HEK293T (cell line): ENCODE results near the gene DEFB124.

Experiments used
- BHLHE40 ChIP-seq: fragments of 450-650 bp; IDR thresholded peaks from 2 replicates; pipeline ENCODE4 v1.6.1; 2016; ENCODE audit warnings: mild to moderate bottlenecking, moderate library complexity, borderline replicate concordance
- CTBP1 ChIP-seq: fragments of 450-650 bp; IDR thresholded peaks from 2 replicates; pipeline ENCODE4 v1.6.1; 2016; ENCODE audit warnings: borderline replicate concordance
- ELF4 ChIP-seq: fragments of 450-650 bp; IDR thresholded peaks from 2 replicates; pipeline ENCODE4 v1.6.1; 2017; ENCODE audit warnings: antibody characterized with exemption
- FOXA1 ChIP-seq: fragments of 450-650 bp; IDR thresholded peaks from 2 replicates; pipeline ENCODE4 v1.6.1; 2016; ENCODE audit warnings: mild to moderate bottlenecking
- FOXK2 ChIP-seq: fragments of 450-650 bp; IDR thresholded peaks from 2 replicates; pipeline ENCODE4 v1.6.1; 2016; ENCODE audit warnings: mild to moderate bottlenecking
- FOXM1 ChIP-seq: fragments of 450-650 bp; IDR thresholded peaks from 2 replicates; pipeline ENCODE4 v1.6.1; 2017; ENCODE audit warnings: mild to moderate bottlenecking, borderline replicate concordance
- LEF1 ChIP-seq: fragments of 450-650 bp; IDR thresholded peaks from 2 replicates; pipeline ENCODE4 v1.6.1; 2017; ENCODE audit warnings: mild to moderate bottlenecking, borderline replicate concordance
- PKNOX1 ChIP-seq: fragments of 450-650 bp; IDR thresholded peaks from 2 replicates; pipeline ENCODE4 v1.6.1; 2016
- SP1 ChIP-seq: fragments of 450-650 bp; IDR thresholded peaks from 2 replicates; pipeline ENCODE4 v1.6.1; 2017
- ZNF384 ChIP-seq: fragments of 450-650 bp; IDR thresholded peaks from 2 replicates; pipeline ENCODE4 v1.6.1; 2016

- no peak for TF ChIP-seq BHLHE40
- TF ChIP-seq LEF1: no peak
- TF ChIP-seq FOXA1: no peak
- no peak for TF ChIP-seq SP1
- no peak for TF ChIP-seq FOXM1
- no peak for TF ChIP-seq FOXK2
- TF ChIP-seq ZNF384: no peak
- no peak for TF ChIP-seq CTBP1
- TF ChIP-seq ELF4: no peak
- no peak for TF ChIP-seq PKNOX1
Measured at GRCh38 chr20:31494131-31494530, 19.2 kb upstream of the DEFB124 start.
